ENCODE data around the gene CC2D2A.

GRCh38 chr4:15427161-15427560 lies 42.5 kb upstream of the CC2D2A start:
- TF ChIP-seq, protein P1, sequence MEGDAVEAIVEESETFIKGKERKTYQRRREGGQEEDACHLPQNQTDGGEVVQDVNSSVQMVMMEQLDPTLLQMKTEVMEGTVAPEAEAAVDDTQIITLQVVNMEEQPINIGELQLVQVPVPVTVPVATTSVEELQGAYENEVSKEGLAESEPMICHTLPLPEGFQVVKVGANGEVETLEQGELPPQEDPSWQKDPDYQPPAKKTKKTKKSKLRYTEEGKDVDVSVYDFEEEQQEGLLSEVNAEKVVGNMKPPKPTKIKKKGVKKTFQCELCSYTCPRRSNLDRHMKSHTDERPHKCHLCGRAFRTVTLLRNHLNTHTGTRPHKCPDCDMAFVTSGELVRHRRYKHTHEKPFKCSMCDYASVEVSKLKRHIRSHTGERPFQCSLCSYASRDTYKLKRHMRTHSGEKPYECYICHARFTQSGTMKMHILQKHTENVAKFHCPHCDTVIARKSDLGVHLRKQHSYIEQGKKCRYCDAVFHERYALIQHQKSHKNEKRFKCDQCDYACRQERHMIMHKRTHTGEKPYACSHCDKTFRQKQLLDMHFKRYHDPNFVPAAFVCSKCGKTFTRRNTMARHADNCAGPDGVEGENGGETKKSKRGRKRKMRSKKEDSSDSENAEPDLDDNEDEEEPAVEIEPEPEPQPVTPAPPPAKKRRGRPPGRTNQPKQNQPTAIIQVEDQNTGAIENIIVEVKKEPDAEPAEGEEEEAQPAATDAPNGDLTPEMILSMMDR (conservative IDR thresholded peaks at IDR 0.05; ENCODE audit: low read depth, low read length) = no peak
- TF ChIP-seq EZH2 (IDR thresholded peaks at IDR 0.05; ENCODE audit: borderline replicate concordance, low read depth, low read length, poor library complexity, severe bottlenecking) = no peak
